Posterior vena cava (tissue), 2 donors: Measurements from ENCODE around the gene OR5AU1. TPM values are rescaled to one million over a fixed set of nuclear protein-coding genes. Genes with fewer than 3 reads are reported as not detected.
A peak's percentile ranks its signal among the peaks of the same experiment; 100 is the strongest.

Experiments used
- DNase-seq: peaks from one replicate; pipeline ENCODE4 v3.0.0-alpha.2; 2020; ENCODE audit warnings: low spot score
- intact Hi-C, 2 donors: fragments of 100-400 bp; cut with DNase I; formaldehyde crosslinking; loops; one replicate each; pipeline versions ENCODE4 v1.14.1 to v1.14.2; 2022 to 2023
- long read RNA-seq, 2 donors: library from polyadenylated mRNA; unstranded; transcript quantifications; one replicate each; pipeline ENCODE4 v2.0.0, GENCODE V29; 2020 to 2021
- total RNA-seq, 2 donors: library from RNA; stranded (reverse); fragmentation: NEBNext Ultra II Directional; extraction: Animal tissue kit (Norgen Biotek cat#: 25700); gene quantifications; one replicate each; pipeline ENCODE4 v1.2.1, GENCODE V29; 2021
- donor health status: DM: yes; HTN: yes; CAD: no.
- donor health status: DM: yes; HTN: yes; CAD: no.

OR5AU1 gene
- total RNA-seq: not detected
- long read RNA-seq, donor 1: 0 reads
- long read RNA-seq, donor 2: 0 reads

DNA sequence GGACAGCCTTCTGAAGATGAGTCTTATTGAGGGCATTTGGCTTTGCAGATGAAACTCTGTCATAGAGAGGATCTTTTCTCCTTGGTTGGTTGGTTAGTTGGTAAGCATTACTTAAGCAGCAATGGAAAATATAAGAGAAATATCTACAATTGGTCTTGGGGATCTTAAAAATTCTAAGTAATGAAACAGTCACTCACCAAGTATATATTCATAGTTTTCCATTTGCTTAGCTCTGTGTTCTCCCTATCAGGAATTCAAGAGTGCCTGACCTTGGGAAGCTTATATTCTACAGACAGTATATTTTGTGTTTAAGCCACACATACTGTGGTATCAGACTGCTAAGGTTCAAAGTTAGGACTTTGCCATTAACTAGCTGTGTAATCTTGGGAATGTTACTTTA, at the start of gene OR5AU1:
OR5AU1 (minus strand) TSS at position 101 of the 400 bp plus-strand sequence. CDS start 191 bp downstream, outside the sequence.
- no peak for DNase-seq
- intact Hi-C loops: no loop called here

DNA sequence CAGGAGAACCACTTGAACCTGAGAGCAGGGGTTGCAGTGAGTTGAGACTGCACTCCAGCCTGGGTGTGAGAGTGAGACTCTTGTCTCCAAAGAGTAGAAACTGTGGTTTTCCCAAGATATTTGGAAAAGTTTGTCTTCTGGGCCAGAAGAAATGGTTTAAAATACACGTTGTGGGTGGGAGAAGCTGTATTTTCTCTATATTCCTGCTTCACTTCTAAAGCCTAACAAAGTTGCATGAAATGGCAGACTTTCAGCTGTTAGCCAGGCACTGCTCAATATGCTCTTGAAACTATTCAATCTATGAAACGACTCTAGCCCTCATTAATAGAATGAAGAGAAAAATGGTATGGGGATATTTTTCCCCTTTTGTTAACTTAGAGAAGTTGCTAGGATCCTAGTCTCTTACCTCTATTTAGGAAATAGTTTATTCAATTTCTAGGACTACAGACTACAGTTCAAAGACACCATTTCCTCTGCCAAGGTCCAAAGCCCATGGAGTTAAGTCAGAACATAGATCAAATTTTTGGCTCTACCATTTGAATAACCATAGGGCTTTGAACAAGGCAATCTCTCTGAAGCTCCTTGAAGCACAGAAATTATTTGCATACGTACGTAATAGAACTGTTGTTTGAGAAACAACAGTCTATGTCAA, 49.3 kb upstream of the OR5AU1 start:
- intact Hi-C loops: no loop called here
- no peak for DNase-seq

DNA sequence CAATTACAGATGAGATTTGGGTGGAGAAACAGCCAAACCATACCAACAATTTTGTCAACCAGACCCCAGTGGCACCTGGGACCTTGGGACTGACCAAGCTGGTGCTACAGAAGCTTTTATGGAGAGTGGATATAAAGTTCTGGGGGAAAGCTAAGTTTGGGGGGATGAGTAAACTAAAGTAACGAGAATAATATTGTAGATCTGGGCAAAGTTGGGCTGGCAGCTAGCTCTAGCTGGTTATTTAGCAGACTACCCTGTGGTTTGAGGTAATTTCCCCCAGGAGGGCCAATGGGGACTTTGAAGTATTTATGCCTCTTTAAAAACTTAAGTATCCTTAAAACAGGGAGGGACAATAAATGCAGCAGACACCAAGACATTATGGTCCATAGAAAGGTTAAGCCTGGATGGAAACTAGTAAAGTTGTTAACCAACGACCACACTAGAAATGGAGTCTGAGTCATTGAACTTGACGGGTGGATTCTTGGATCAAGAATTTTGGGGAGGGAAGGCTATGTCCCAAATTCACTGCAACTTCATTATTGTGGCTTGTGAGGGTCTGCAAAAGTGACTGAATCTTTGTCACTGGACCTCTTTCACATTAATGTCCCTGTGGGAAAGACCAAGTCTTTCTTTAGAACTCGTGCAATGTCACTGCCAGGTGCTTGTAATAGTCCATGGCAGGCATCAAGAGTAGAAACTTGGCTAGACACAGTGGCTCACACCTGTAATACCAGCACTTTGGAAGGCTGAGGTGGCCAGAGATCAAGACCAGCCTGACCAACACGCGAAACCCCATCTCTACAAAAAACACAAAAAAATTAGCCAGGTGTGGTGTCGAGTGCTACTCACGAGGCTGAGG, 48.5 kb upstream of the OR5AU1 start:
- intact Hi-C loops: no loop called here

DNA sequence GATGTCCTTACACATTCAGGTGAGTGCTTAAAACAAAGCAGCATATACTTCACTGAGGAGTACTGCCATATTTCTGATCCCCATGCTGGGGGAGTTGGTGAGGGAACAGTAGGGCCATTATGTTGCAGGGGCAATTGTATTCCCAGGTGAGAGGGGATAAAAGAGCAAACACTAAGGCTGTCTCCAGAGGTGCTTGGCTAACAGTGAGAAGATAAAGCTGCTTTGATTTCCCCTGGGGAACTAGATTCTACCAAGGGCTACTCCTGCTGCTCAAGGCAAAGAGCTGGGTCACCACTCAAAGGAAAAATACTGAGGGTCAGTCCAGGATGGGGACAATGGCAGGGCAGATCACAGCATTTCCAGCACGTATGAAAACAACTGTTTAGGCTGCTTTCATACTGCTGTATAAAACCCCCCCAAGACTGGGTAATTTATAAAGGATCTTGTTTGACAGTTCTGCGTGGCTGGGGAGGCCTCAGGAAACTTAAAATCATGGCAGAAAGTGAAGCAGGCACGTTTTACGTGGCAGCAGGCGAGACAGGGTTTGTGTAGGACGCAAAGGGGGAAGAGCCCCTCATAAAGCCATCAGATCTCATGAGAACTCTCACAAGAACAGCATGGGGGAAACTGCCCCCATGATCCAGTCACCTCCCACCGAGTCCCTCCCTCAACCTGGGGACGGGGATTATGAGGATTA, 47.8 kb upstream of the OR5AU1 start:
- intact Hi-C loops: no loop called here
- DNase-seq: no peak

More for the DNA sequence above, 48.5 kb upstream of the OR5AU1 start:
- peak; percentile 40 for DNase-seq

DNA sequence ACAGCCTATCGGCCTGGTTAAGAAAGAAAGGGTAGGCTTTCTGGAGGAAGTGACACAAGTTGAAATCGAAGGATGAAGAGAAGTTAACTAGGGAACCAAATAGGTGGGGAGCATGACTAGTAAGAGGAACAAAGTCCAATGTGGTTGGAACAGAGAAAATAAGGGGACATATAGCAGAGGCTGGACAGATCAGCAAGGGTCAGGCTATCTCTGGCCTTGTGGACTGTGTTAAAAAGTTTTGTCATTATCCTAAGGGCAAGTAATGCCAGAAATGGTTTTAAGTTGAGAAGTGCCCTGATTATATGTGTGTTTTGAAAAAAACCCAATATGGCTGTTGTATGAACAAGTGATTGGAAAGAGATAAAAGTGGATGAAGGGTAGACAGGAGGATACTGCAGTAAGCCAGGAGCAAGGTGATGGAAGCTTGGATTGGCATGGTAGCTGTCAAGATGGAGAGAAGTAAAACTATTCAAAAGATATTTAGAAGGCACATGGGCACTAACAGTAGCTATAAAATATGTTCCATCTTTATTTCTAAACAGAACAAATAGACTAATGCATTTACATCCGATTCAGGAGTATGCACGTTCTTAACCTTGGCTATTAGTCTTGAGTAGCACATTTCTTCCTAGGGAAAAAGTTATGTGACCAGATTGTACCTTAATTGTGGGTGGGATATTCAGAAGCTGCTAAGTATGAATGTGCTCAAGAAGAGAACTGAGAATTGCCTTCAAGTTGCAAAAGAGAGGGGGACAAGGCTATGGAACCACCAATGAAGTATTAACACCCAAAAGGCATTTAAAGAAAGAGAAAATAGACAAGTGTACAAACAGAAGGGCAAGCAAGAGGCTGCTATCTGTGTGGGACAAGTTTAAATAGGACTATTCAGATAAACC, 46.8 kb upstream of the OR5AU1 start:
- intact Hi-C loops: no loop called here
- DNase-seq: no peak

DNA sequence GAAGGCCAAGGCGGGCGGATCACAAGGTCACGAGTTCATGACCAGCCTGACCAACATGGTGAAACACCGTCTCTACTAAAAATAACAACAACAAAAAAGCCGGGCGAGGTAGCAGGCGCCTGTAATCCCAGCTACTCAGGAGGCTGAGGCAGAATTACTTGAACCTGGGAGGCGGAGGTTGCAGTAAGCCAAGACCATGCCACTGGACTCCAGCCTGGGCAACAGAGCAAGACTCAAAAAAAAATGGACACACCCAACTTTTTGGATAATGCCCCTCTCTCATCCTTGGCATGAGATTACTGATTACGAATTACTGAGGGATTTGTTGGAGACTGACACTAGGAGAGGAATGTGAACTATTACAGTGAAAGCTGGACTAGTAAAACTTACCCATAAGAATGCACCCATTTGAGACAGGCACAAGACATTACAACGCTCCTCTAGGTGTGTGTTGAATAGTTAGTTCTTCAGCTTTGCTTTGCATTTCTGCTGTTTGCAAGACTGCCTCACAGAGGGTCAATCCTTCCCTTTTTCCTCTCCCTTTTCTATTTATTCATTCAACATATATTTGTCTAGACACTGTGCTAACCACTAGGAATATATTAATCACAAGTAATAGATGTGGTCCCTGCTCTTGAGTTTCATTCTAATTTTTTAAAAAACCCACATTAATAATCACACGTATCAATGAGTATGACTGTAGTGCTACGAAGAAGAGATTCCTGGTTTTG, 46.0 kb upstream of the OR5AU1 start:
- intact Hi-C loops: no loop called here
- DNase-seq: no peak

DNA sequence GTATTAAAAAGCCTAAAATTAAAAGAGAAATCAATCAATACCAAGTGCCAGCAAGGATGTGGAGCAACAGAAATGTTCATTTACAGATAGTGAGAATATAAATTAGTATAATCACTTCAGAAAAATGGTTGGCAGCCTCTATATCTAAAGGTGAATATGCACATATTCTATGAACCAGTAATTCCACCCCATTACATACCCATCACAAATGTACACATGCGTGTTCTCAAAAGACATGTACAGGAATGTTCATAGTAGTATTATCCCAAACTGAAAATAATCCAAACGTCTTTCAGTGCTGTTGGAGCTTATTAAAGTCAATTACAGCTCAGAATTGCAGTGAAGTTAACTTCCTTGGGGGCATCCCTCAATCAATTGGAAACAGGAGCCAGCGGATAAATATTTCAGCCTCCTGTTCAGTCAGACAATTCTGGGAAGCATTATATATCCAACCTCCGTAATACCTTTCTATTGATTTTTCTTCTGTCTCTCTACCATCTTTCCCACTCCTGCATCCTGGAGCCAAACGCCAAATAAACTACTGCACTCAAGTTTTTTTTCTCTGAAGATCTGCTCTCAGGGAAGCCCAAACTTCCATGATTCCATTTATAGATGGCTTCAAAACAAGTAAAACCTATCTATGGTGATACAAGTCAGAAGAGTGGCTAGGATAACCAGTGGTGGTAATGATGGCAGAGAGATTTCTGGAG, 45.0 kb upstream of the OR5AU1 start:
- DNase-seq: no peak
- intact Hi-C loops: no loop called here

DNA sequence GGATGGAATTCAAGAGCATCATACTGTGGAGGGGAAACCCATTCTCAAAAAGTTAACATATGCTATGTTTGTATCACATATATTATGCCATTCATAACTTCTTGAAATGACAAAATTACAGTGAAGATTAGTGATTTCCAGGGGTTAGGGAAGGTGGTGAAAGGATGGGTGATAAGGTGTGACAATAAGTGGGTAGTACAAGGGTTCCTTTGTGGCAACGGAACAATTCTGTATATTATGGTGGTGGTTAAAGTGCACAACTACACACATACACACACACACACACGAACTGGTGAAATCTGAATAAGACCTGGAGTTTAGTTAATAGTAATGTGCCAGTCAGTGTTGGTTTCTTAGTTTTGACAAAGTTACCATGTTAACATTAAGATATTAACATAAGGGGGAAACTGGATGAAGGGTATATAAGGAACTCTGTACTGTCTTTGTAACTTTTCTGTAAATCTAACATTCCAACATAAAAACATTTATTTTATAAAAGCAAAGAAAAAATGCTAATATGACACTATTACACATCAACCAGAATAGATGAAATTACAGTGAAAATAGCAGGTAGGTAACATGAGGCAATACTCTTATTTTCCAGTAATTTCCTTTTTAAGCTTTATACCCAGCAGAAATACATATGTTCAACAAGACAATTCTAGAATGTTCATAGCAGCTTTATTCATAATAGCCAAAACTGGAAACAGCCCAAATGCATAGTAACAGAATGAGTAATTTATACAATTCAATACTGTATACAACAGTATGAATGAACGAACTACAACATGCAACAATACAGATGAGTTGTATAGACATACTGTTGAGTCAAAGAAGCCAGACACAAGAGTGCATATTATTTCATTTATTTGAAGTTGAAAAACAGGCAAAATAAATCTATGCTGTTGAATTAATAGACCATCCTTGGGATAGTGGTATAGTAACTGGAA, 44.0 kb upstream of the OR5AU1 start:
- intact Hi-C loops: no loop called here

DNA sequence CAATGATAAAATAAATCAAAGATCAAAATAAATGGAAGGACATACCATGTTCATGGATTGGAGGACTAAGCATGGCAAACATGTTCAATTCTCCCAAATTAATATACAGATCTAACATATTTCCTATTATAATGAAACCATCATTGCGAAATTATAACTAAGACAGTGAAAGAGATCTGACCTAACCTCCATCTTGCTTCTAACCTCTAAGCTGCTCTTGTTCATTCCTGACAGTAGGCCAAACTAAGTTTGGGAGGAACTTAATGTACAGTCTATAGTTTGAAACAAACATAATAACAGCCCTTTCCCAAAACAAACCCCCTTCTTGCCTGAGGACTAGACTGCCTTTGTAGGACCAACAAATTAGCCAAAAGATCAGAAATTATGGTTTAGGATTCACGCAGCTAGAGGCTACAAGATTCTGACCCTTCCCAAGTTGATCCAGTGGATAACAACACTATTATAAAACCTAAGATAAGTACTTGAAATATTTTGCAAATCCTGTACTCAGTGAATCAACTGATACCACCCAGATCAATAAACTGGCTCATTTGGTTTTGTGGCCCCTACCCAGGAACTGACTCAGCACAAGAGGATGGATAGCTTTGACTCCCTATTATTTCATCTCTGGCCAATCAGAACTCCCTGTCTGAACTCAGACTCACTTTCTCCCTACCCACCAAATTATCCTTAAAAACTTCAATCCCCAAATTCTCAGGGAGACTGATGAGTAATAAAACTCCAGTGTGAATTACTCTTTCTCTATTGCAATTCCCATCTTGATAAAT, 41.7 kb upstream of the OR5AU1 start:
- DNase-seq: no peak
- intact Hi-C loops: no loop called here

More for the DNA sequence above, 44.0 kb upstream of the OR5AU1 start:
- DNase-seq: no peak

DNA sequence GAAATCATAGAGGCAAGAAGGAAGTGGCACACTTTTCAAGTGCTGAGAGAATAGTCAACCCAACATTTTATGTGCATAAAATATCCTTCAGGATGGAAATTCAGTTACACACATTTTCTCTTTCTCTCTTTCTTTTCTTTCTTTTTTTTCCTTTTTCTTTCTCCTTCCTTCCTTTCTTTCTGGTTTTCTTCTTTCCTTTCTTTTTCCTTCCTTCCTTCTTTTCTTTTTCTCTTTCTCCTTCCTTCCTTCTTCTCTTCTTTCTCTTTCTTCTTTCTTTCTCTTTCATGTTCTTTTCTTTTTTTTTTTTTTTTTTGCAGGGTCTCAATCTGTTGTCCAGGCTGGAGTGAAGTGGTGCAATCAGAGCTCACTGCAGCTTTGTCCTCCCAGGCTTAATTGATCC, 38.7 kb upstream of the OR5AU1 start:
- DNase-seq: no peak
- intact Hi-C loops: no loop called here

DNA sequence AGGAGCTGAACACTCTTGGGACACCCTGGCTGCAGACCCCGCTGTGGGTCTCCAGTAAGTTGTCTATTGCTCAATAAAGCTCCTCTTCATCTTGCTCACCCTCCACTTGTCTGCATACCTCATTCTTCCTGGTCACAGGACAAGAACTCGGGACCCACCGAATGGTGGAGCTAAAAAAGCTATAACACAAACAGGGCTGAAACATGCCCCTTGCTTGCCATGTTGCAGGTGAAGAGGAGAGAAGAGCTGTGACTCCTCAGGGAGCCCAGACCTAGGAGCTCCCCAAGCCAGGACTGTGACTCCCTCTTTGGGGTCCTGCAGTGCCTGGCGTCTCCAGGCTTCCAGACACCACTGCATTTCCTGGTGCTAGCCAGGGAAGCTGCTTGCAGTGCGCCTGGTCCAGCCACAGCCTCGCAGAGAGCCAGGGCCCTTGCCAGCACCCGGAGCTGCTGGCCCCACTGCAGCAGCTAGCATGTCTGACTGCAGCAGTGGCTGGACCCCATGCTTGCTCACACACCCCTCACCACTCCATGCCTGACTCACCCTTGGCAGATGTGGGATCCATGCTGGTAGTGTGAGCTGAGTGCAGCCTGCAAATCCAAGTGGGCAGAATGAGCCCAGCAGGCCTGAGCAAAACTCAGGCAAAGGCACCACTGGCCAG, 37.1 kb upstream of the OR5AU1 start:
- DNase-seq: peak; percentile 63
- intact Hi-C loops: no loop called here

DNA sequence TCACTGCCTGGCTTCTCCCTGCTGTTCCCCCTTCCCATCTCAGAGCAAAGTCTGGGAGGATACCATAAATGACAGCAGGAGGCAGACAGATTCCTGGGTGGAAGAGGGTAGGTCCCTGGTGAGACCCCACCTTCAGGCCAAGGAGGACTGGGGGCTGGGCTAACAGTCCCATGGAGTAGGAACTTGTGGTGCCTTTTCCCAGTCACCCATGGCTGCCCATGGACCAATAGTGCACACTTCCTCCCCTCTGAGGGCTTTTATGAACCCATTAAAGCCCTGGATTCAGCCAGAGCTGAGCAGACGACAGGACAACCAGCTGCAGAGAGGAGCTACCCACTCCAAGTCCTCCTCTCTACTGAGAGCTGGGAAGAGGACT, 36.6 kb upstream of the OR5AU1 start:
- DNase-seq: peak; percentile 35
- intact Hi-C loops: no loop called here

DNA sequence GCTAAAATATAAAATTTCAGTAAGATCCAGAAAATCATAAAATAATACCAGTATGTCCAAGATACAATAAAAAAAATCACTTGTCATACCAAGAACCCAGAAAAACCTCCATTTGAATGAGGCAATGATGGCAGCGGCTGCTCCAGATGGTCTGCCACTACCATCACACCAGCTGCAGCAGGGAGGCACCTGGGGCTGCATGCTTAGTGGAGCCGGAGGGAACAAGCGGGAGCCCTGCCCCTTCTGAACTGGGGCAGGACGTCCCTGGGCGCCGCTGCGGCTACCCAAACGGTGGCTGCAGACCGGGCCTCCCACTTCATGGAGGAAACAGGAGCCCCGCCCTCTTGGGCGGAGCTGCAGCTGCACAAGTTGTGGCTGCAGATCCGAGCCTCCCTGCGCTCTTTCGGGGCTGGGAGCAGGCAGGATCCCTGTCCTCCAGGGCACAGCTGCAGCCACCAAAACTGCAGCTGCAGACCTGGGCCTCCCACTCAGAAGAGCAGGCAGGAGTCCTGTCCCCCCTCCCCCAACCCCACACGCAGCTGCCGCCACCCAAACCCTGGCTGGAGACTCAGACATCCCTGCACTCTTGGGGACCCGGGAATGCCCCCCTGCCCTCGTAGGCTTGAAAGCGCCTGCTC, 36.1 kb upstream of the OR5AU1 start:
- intact Hi-C loops: no loop called here
- peak; percentile 87 for DNase-seq

DNA sequence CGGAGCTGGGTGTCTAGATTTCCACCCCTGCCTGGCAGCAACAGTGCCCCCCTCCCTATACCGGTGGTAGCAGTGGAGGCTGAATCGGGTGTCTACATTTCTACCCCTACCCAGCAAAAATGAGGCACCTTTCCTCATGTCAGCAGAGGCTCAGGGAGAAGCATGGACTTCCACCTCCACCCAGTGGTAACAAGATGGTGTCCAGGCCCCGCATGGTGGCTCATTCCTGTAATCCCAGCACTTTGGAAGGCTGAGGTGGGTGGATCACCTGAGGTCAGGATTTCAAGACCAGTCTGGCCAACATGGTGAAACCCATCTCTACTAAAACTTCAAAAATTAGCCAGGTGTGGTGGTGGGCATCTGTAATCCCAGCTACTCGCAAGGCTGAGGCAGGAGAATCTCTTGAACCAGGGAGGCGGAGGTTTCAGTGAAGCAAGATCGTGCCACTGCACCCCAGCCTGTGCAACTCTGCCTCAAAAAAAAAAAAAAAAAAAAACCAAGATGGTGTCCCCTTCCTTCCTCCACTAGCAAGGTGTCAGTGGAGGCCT, 35.5 kb upstream of the OR5AU1 start:
- intact Hi-C loops: no loop called here
- peak; percentile 31 for DNase-seq

DNA sequence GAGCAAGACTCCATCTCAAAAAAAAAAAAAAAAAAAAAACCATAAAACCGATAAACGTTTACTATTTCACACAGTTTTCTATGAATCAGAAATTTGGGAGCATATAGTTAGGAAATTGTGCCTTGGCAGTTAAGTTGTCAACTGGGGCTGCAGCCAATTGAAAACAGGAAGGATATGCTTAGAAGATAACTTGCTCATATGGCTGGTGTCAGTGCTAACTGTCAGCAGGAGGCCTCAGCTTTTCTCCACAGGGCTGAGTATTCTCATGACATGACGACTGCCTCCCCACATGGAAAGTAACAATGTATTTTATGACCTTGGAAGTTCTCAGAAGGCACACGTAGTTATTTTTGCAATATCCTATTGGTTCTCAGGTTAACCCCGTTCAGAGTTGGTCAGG, 29.6 kb upstream of the OR5AU1 start:
- no peak for DNase-seq
- intact Hi-C loops: no loop called here
